GM12878 (cell line): ENCODE results near the gene KRTAP13-4. TPM values are rescaled to one million over a fixed set of nuclear protein-coding genes. Genes with fewer than 3 reads are reported as not detected.

Source experiments
- ATAC-seq: fragments of 200-7000 bp; cut with Tn5 transposase; 3 replicates; pipeline ENCODE4 v1.9.1; 2020; ENCODE audit warnings: mild to moderate bottlenecking, moderate library complexity
- Bru-seq: library from RNA; stranded (reverse); fragments of 400-500 nt; gene quantifications from one replicate; lab custom pipeline; 2021; lab: Mats Ljungman, UMichigan
- BruChase-seq, 2 experiments: library from RNA; stranded (reverse); fragments of 400-500 nt; gene quantifications; one replicate each; lab custom pipeline; 2021; lab: Mats Ljungman, UMichigan
- BruUV-seq: library from RNA; stranded (reverse); fragments of 400-500 nt; replicated peaks from 2 replicates; lab custom pipeline; 2021; lab: Mats Ljungman, UMichigan
- CTCF ChIA-PET: fragments of 300-600 bp; sonication (Branson Sonifier 250); formaldehyde crosslinking; extraction: SDS; loops from one replicate; lab custom pipeline; 2021; ENCODE audit warnings: inconsistent platforms; lab: Yijun Ruan, JAX
- POLR2A ChIA-PET: fragments of 350-600 bp; formaldehyde crosslinking; extraction: SDS; loops from one replicate; lab custom pipeline; 2021; ENCODE audit warnings: inconsistent platforms; lab: Charles Lee
- RAD21 ChIA-PET: fragments of 300-600 bp; sonication (Branson Sonifier 250); formaldehyde crosslinking; loops from one replicate; lab custom pipeline; 2023; ENCODE audit warnings: antibody characterized with exemption; ENCODE audit not compliant: unreplicated experiment; lab: Charles Lee
- SMC1A ChIA-PET: fragments of 300-600 bp; sonication (Branson Sonifier 250); formaldehyde crosslinking; loops from one replicate; lab custom pipeline; 2023; ENCODE audit not compliant: unreplicated experiment, uncharacterized antibody; lab: Charles Lee
- DNase-seq: peaks from one replicate; pipeline ENCODE4 v3.0.0-alpha.2; 2011; ENCODE audit warnings: low read depth, low spot score
- FAIRE-seq: peaks from 3 replicates; lab custom pipeline; 2011; peaks lifted over from hg19 to GRCh38; lab: Jason Lieb, UNC
- H2AFZ ChIP-seq: 2 replicates; pipeline ENCODE4 v1.6.0; 2011; ENCODE audit warnings: low read depth, low read length, control low read depth; ENCODE audit not compliant: control insufficient read depth
- H3K27ac ChIP-seq: 2 replicates; pipeline ENCODE4 v1.5.1; 2011; ENCODE audit warnings: control low read depth; ENCODE audit not compliant: control insufficient read depth, insufficient read depth
- H3K27me3 ChIP-seq, 2 experiments: replicated peaks in 1 of 2; 2 replicates each; pipeline versions ENCODE4 v1.6.0 to v1.6.1; 2011; ENCODE audit warnings: low read length in 1 of 2; ENCODE audit not compliant: control insufficient read depth in 2 of 2, insufficient read depth in 2 of 2
- H3K36me3 ChIP-seq, 2 experiments: 2 replicates each; pipeline ENCODE4 v1.5.1; 2011; ENCODE audit warnings: low read length in 1 of 2; ENCODE audit not compliant: control insufficient read depth in 2 of 2, insufficient read depth in 2 of 2
- H3K4me1 ChIP-seq: 2 replicates; pipeline ENCODE4 v1.6.1; 2011; ENCODE audit warnings: mild to moderate bottlenecking, low read length, moderate library complexity, mixed read lengths; ENCODE audit not compliant: control insufficient read depth, insufficient read depth
- H3K4me2 ChIP-seq: 2 replicates; pipeline ENCODE4 v1.6.0; 2011; ENCODE audit warnings: control low read depth; ENCODE audit not compliant: control insufficient read depth, insufficient read depth
- H3K4me3 ChIP-seq: fragments of 200-600 bp; sonication (generic); 2 replicates; pipeline ENCODE4 v1.5.1; 2016
- H3K79me2 ChIP-seq: 2 replicates; pipeline ENCODE4 v1.6.0; 2011; ENCODE audit warnings: low read length; ENCODE audit not compliant: control insufficient read depth, insufficient read depth
- H3K9ac ChIP-seq: 2 replicates; pipeline ENCODE4 v1.8.0; 2011; ENCODE audit warnings: low read length, control low read depth, mixed read lengths; ENCODE audit not compliant: control insufficient read depth, insufficient read depth
- H3K9me3 ChIP-seq: replicated peaks from 3 replicates; pipeline ENCODE4 v1.5.1; 2011; ENCODE audit warnings: mild to moderate bottlenecking, low read length; ENCODE audit not compliant: control insufficient read depth, insufficient read depth
- H4K20me1 ChIP-seq: 2 replicates; pipeline ENCODE4 v1.6.0; 2011; ENCODE audit not compliant: control insufficient read depth, insufficient read depth
- RAD51 ChIP-seq: fragments of 450-650 bp; IDR thresholded peaks from 2 replicates; pipeline ENCODE4 v1.6.1; 2016; ENCODE audit warnings: moderate library complexity, mild to moderate bottlenecking, inconsistent platforms
- TCF12 ChIP-seq: IDR thresholded peaks from 2 replicates; pipeline ENCODE4 v1.6.1; 2011; ENCODE audit warnings: low read depth, mild to moderate bottlenecking, low read length
- ZSCAN29 ChIP-seq: fragments of 450-650 bp; IDR thresholded peaks from 2 replicates; pipeline ENCODE4 v1.6.1; 2017; ENCODE audit warnings: mild to moderate bottlenecking, moderate library complexity
- WGBS: methylation state at CpG from one replicate; pipeline ENCODE4 v1.1.6; 2016; ENCODE audit warnings: low lambda C conversion rate; ENCODE audit not compliant: insufficient replicate concordance, insufficient coverage; ENCODE audit errors: missing lambda C conversion rate; 5-methylcytosine and 5-hydroxymethylcytosine counted together
- in situ Hi-C: fragments of 300-500 bp; cut with MboI; formaldehyde crosslinking; loops from 9 replicates; pipeline ENCODE4 v1.14.3; 2018; ENCODE audit warnings: mixed read lengths
- intact Hi-C: fragments of 100-400 bp; cut with micrococcal nuclease; formaldehyde crosslinking; loops from one replicate; pipeline ENCODE4 v1.14.2; 2022; ENCODE audit not compliant: unreplicated experiment
- long read RNA-seq, 2 experiments: library from polyadenylated mRNA; unstranded; transcript quantifications; one replicate each; pipeline ENCODE4 v2.0.0, GENCODE V29; 2019 to 2020
- polyA minus RNA-seq, 3 experiments: library from RNA; depleted of rRNA, polyadenylated mRNA; stranded (reverse); fragments of >200 nt; gene quantifications; 2 replicates each; pipeline ENCODE4 v1.2.3, GENCODE V29; 2011
- polyA plus RNA-seq, 11 experiments: library from polyadenylated mRNA; depleted of rRNA in 4 of 11; unstranded in 6 of 11; stranded (reverse) in 5 of 11; fragments of >200 nt; fragmentation: Nextera tagmentation in 4 of 11; fragmentation: Illumina TruSeq in 1 of 11; extraction: Ambion mirVana in 4 of 11; extraction: Trizol in 1 of 11; gene quantifications; 1 replicate in 1 of 11; 2 replicates in 10 of 11; pipeline versions ENCODE4 v1.2.1 to v1.2.3, GENCODE V29; 2011 to 2016; ENCODE audit warnings: inconsistent platforms in 2 of 11, missing spikeins in 2 of 11, low read depth in 1 of 11
- total RNA-seq, 4 experiments: library from RNA; depleted of rRNA in 3 of 4; stranded (reverse); fragments of >200 nt in 3 of 4; fragmentation: Illumina TruSeq in 1 of 4; extraction: Trizol in 1 of 4; gene quantifications; 2 replicates each; pipeline versions ENCODE4 v1.2.1 to v1.2.3, GENCODE V29; 2013 to 2021
- TF ChIP-seq, protein P1 (sequence below): fragments of 450-650 bp; conservative IDR thresholded peaks from 2 replicates; pipeline ENCODE4 v1.6.1; 2017; ENCODE audit warnings: mild to moderate bottlenecking, moderate library complexity
- TF ChIP-seq, protein P2 (sequence below): fragments of 150-350 bp; IDR thresholded peaks from 2 replicates; pipeline ENCODE4 v1.6.1; 2016; ENCODE audit warnings: low read depth, low read length
- TF ChIP-seq, protein P3 (sequence below): fragments of 450-650 bp; formaldehyde crosslinking; IDR thresholded peaks from 2 replicates; pipeline ENCODE4 v1.4.0; 2022; ENCODE audit warnings: mild to moderate bottlenecking, moderate library complexity

Gene KRTAP13-4, protein sequence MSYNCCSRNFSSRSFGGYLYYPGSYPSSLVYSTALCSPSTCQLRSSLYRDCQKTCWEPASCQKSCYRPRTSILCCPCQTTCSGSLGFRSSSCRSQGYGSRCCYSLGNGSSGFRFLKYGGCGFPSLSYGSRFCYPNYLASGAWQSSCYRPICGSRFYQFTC
- total RNA-seq (2013; cell fraction: nucleolus; rRNA removed): not detected in 2 replicates
- total RNA-seq (2014; rRNA removed) (not detected in 2 replicates), total RNA-seq (2014; rRNA removed; fragmentation: Illumina TruSeq; extraction: Trizol) (not detected in 2 replicates), total RNA-seq (2021) (not detected in 2 replicates), polyA plus RNA-seq (2011; rRNA removed) (not detected in 2 replicates), polyA plus RNA-seq (2014; fragmentation: Illumina TruSeq; extraction: Trizol) (not detected in 2 replicates), polyA plus RNA-seq (2014; fragmentation: Nextera tagmentation; extraction: Ambion mirVana) (not detected), polyA plus RNA-seq (2014; rRNA removed) (not detected in 2 replicates), polyA plus RNA-seq (2016; fragmentation: Nextera tagmentation; extraction: Ambion mirVana) (not detected), polyA minus RNA-seq (2011; rRNA and poly(A)+ RNA removed) (not detected in 2 replicates), Bru-seq, nascent RNA (not detected), BruChase-seq, experiment 1, labeled RNA remaining after a 6-hour chase (not detected), BruChase-seq, experiment 2, labeled RNA remaining after a 2-hour chase (not detected)
- polyA plus RNA-seq (2011; ENCODE audit: low read depth): not detected
- not detected in 2 replicates for polyA plus RNA-seq (2011; cell fraction: cytosol; rRNA removed)
- not detected in 2 replicates for polyA plus RNA-seq (2011; cell fraction: nucleus; rRNA removed)
- polyA plus RNA-seq (2012): not detected in 2 replicates
- not detected in 2 replicates for polyA minus RNA-seq (2011; cell fraction: cytosol; rRNA and poly(A)+ RNA removed)
- not detected in 2 replicates for polyA minus RNA-seq (2011; cell fraction: nucleus; rRNA and poly(A)+ RNA removed)
- long read RNA-seq, experiment 1: 0 reads
- long read RNA-seq, experiment 2: 0 reads

DNA sequence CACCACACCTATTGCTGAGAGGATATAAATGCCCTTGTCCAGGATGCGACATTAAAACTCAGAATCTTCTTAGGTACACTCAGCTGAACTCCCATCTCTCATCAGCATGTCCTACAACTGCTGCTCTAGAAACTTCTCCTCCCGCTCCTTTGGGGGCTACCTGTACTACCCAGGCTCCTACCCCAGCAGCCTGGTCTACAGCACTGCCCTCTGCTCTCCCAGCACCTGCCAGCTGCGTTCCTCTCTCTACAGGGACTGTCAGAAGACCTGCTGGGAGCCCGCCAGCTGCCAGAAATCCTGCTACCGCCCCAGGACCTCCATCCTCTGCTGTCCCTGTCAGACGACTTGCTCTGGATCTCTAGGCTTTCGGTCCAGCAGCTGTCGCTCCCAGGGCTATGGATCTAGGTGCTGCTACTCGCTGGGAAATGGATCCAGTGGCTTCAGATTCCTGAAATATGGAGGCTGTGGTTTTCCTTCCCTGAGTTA is at the start of gene KRTAP13-4:
Gene KRTAP13-4 (plus strand): TSS at position 51 of the 486 bp plus-strand sequence. CDS start 56 bp downstream, at position 107.
- ChIA-PET RAD21 (no interaction called here), SMC1A (no interaction called here), POLR2A (no interaction called here), CTCF (no interaction called here)
- no peaks in the 10 kb centered on the region for H3K4me1 ChIP-seq
- DNase-seq: no peak
- no peak within 1 kb of the TSS for H2AFZ ChIP-seq
- BruUV-seq: no TSS peak
- no peak within 1 kb of the TSS for H3K9ac ChIP-seq
- H3K27me3 ChIP-seq: no peaks in the 10 kb centered on the region
- no peak within 1 kb of the TSS for H3K4me3 ChIP-seq
- no peak for FAIRE-seq
- no peaks in the 10 kb centered on the region for H3K36me3 ChIP-seq
- H3K79me2 ChIP-seq: no peaks in the 10 kb centered on the region
- H3K9me3 ChIP-seq: no peaks in the 10 kb centered on the region; the same call in 2 of the 3 replicates
- no peak within 1 kb of the TSS for H3K4me2 ChIP-seq
- H4K20me1 ChIP-seq: no peaks in the 10 kb centered on the region
- ATAC-seq: no peak
- no peak within 1 kb of the TSS for H3K27ac ChIP-seq
- 18% methylated on average over 9 of the region's 9 CpGs for WGBS
- in situ Hi-C loops (no loop called here), intact Hi-C loops (loop anchor here (5.0 to 10.0 kb wide), 2 partner anchors 88 to 655 kb away; no protein-coding TSS in a partner anchor)
- TF ChIP-seq, protein P1, sequence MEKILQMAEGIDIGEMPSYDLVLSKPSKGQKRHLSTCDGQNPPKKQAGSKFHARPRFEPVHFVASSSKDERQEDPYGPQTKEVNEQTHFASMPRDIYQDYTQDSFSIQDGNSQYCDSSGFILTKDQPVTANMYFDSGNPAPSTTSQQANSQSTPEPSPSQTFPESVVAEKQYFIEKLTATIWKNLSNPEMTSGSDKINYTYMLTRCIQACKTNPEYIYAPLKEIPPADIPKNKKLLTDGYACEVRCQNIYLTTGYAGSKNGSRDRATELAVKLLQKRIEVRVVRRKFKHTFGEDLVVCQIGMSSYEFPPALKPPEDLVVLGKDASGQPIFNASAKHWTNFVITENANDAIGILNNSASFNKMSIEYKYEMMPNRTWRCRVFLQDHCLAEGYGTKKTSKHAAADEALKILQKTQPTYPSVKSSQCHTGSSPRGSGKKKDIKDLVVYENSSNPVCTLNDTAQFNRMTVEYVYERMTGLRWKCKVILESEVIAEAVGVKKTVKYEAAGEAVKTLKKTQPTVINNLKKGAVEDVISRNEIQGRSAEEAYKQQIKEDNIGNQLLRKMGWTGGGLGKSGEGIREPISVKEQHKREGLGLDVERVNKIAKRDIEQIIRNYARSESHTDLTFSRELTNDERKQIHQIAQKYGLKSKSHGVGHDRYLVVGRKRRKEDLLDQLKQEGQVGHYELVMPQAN: no peak
- TF ChIP-seq, protein P2, sequence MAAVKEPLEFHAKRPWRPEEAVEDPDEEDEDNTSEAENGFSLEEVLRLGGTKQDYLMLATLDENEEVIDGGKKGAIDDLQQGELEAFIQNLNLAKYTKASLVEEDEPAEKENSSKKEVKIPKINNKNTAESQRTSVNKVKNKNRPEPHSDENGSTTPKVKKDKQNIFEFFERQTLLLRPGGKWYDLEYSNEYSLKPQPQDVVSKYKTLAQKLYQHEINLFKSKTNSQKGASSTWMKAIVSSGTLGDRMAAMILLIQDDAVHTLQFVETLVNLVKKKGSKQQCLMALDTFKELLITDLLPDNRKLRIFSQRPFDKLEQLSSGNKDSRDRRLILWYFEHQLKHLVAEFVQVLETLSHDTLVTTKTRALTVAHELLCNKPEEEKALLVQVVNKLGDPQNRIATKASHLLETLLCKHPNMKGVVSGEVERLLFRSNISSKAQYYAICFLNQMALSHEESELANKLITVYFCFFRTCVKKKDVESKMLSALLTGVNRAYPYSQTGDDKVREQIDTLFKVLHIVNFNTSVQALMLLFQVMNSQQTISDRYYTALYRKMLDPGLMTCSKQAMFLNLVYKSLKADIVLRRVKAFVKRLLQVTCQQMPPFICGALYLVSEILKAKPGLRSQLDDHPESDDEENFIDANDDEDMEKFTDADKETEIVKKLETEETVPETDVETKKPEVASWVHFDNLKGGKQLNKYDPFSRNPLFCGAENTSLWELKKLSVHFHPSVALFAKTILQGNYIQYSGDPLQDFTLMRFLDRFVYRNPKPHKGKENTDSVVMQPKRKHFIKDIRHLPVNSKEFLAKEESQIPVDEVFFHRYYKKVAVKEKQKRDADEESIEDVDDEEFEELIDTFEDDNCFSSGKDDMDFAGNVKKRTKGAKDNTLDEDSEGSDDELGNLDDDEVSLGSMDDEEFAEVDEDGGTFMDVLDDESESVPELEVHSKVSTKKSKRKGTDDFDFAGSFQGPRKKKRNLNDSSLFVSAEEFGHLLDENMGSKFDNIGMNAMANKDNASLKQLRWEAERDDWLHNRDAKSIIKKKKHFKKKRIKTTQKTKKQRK: no peak
- no peak for TF ChIP-seq RAD51
- TF ChIP-seq, protein P3, sequence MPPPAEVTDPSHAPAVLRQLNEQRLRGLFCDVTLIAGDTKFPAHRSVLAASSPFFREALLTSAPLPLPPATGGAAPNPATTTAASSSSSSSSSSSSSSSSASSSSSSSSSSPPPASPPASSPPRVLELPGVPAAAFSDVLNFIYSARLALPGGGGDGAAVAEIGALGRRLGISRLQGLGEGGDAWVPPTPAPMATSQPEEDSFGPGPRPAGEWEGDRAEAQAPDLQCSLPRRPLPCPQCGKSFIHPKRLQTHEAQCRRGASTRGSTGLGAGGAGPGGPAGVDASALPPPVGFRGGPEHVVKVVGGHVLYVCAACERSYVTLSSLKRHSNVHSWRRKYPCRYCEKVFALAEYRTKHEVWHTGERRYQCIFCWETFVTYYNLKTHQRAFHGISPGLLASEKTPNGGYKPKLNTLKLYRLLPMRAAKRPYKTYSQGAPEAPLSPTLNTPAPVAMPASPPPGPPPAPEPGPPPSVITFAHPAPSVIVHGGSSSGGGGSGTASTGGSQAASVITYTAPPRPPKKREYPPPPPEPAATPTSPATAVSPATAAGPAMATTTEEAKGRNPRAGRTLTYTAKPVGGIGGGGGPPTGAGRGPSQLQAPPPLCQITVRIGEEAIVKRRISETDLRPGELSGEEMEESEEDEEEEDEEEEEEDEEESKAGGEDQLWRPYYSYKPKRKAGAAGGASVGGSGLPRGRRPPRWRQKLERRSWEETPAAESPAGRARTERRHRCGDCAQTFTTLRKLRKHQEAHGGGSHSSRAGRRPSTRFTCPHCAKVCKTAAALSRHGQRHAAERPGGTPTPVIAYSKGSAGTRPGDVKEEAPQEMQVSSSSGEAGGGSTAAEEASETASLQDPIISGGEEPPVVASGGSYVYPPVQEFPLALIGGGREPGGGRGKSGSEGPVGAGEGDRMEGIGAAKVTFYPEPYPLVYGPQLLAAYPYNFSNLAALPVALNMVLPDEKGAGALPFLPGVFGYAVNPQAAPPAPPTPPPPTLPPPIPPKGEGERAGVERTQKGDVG (CRISPR knock-in tag): no peak
- TF ChIP-seq TCF12: no peak
- TF ChIP-seq ZSCAN29: no peak
